Endothelial cell of umbilical vein (primary cell): Measurements from ENCODE around the gene SLC10A4. TPM values are rescaled to one million over a fixed set of nuclear protein-coding genes. Genes with fewer than 3 reads are reported as not detected.

Experiments used
- BruUV-seq: library from RNA; stranded (reverse); fragments of 400-500 nt; replicated peaks from 2 replicates; lab custom pipeline; 2021; lab: Mats Ljungman, UMichigan
- CTCF ChIA-PET: fragments of 300-600, 350-600 bp; sonication (Branson Sonifier 250); formaldehyde crosslinking; loops from one replicate; lab custom pipeline; 2021; ENCODE audit warnings: antibody characterized with exemption, inconsistent platforms; lab: Charles Lee
- POLR2A ChIA-PET: fragments of 300-600, 350-600 bp; sonication (Branson Sonifier 250); formaldehyde crosslinking; loops from one replicate; lab custom pipeline; 2021; ENCODE audit warnings: antibody characterized with exemption, inconsistent platforms; lab: Charles Lee
- DNase-seq: peaks from one replicate; pipeline ENCODE4 v3.0.0-alpha.2; 2011; ENCODE audit warnings: low read depth, low spot score
- FAIRE-seq: peaks from 2 replicates; lab custom pipeline; 2011; peaks lifted over from hg19 to GRCh38; lab: Jason Lieb, UNC
- H2AFZ ChIP-seq: 2 replicates; pipeline ENCODE4 v1.6.0; 2012; ENCODE audit warnings: low read depth, low read length, control low read depth, inconsistent platforms
- H3K27ac ChIP-seq: 2 replicates; pipeline ENCODE4 v1.5.1; 2011; ENCODE audit warnings: low read depth, mild to moderate bottlenecking, control low read depth, low read length, moderate library complexity; ENCODE audit not compliant: insufficient read depth
- H3K27me3 ChIP-seq, 2 experiments: 2 replicates each; pipeline versions ENCODE4 v1.6.0 to v1.6.1; 2011; ENCODE audit warnings: low read length in 2 of 2, mixed read lengths in 1 of 2; ENCODE audit not compliant: control insufficient read depth in 2 of 2, insufficient read depth in 2 of 2
- H3K36me3 ChIP-seq, 2 experiments: 2 replicates in 1 of 2; 3 replicates in 1 of 2; pipeline ENCODE4 v1.5.1; 2011; ENCODE audit warnings: low read length in 2 of 2, mild to moderate bottlenecking in 1 of 2, moderate library complexity in 1 of 2; ENCODE audit not compliant: control insufficient read depth in 2 of 2, insufficient read depth in 2 of 2; ENCODE audit errors: extremely low read depth in 1 of 2
- H3K4me1 ChIP-seq: 3 replicates; pipeline ENCODE4 v1.5.1; 2011; ENCODE audit warnings: mild to moderate bottlenecking, low read length; ENCODE audit not compliant: control insufficient read depth, insufficient read depth; ENCODE audit errors: extremely low read depth
- H3K4me2 ChIP-seq: 2 replicates; pipeline ENCODE4 v1.6.1; 2011; ENCODE audit warnings: low read length, control low read depth, mixed read lengths; ENCODE audit not compliant: insufficient read depth
- H3K4me3 ChIP-seq, 3 experiments: fragments of 200-600 bp in 1 of 3; sonication (generic), shearing (Covaris generic) in 1 of 3; replicated peaks in 1 of 3; 2 replicates each; pipeline ENCODE4 v1.5.1; 2011 to 2016; ENCODE audit warnings: control low read depth in 3 of 3, low read length in 3 of 3, mild to moderate bottlenecking in 2 of 3, inconsistent platforms in 1 of 3, low read depth in 1 of 3, moderate library complexity in 1 of 3; ENCODE audit not compliant: insufficient read depth in 1 of 3
- H3K79me2 ChIP-seq: 2 replicates; pipeline ENCODE4 v1.6.0; 2012; ENCODE audit warnings: low read length, inconsistent platforms; ENCODE audit not compliant: control insufficient read depth, insufficient read depth
- H3K9ac ChIP-seq: replicated peaks from 2 replicates; pipeline ENCODE3; 2011; ENCODE audit warnings: low read length, control low read depth; ENCODE audit not compliant: insufficient read depth; ENCODE audit errors: extremely low read depth
- H3K9me1 ChIP-seq: replicated peaks from 3 replicates; pipeline ENCODE4 v1.6.0; 2011; ENCODE audit warnings: mild to moderate bottlenecking, low read length; ENCODE audit not compliant: control insufficient read depth, insufficient read depth; ENCODE audit errors: extremely low read depth
- H3K9me3 ChIP-seq: replicated peaks from 2 replicates; pipeline ENCODE4 v1.5.1; 2012; ENCODE audit warnings: low read length, inconsistent platforms; ENCODE audit not compliant: control insufficient read depth, insufficient read depth
- H4K20me1 ChIP-seq: replicated peaks from 2 replicates; pipeline ENCODE3; 2011; ENCODE audit warnings: mild to moderate bottlenecking, low read length; ENCODE audit not compliant: control insufficient read depth, insufficient read depth; ENCODE audit errors: extremely low read depth
- CTCF ChIP-seq, 2 donors: IDR thresholded peaks; 1 replicate in 1 of 2; 2 replicates in 1 of 2; pipeline ENCODE4 v1.5.1; 2011; ENCODE audit warnings: low read length in 2 of 2, mild to moderate bottlenecking in 2 of 2, moderate library complexity in 2 of 2, control low read depth in 1 of 2, inconsistent platforms in 1 of 2, low read depth in 1 of 2; ENCODE audit not compliant: insufficient read depth in 1 of 2; ENCODE audit errors: extremely low read depth in 1 of 2
- EZH2 ChIP-seq: IDR thresholded peaks from 2 replicates; pipeline ENCODE4 v1.6.1; 2012; ENCODE audit warnings: borderline replicate concordance, low read depth, mild to moderate bottlenecking, moderate library complexity, low read length, inconsistent platforms; ENCODE audit not compliant: severe bottlenecking
- FOS ChIP-seq: IDR thresholded peaks from 2 replicates; pipeline ENCODE4 v1.6.1; 2011; ENCODE audit warnings: mild to moderate bottlenecking, low read length, moderate library complexity, borderline replicate concordance; ENCODE audit not compliant: insufficient read depth
- GATA2 ChIP-seq: IDR thresholded peaks from 2 replicates; pipeline ENCODE4 v1.7.0; 2011; ENCODE audit warnings: low read depth, mild to moderate bottlenecking, moderate library complexity, mixed read lengths, low read length; ENCODE audit not compliant: insufficient read length, insufficient read depth
- MAX ChIP-seq: IDR thresholded peaks from 2 replicates; pipeline ENCODE4 v1.6.1; 2011; ENCODE audit not compliant: insufficient read depth, insufficient read length
- MYC ChIP-seq: IDR thresholded peaks from one replicate; pipeline ENCODE4 v1.6.1; 2011; ENCODE audit warnings: mild to moderate bottlenecking, low read depth, low read length
- POLR2A ChIP-seq: IDR thresholded peaks from 2 replicates; pipeline ENCODE4 v1.6.1; 2012; ENCODE audit warnings: low read depth, mild to moderate bottlenecking, control low read depth, low read length
- POLR2AphosphoS5 ChIP-seq: IDR thresholded peaks from 2 replicates; pipeline ENCODE4 v1.6.1; 2012; ENCODE audit warnings: low read depth, mild to moderate bottlenecking, control low read depth, low read length, moderate library complexity; ENCODE audit not compliant: insufficient read depth
- dilution Hi-C: fragments of 300-500 bp; cut with MboI; formaldehyde crosslinking; loops from one replicate; pipeline ENCODE4 v1.15.0; 2019; ENCODE audit warnings: low sequenced_read_pairs; ENCODE audit not compliant: extremely low pct_ligation_motif_present
- intact Hi-C: fragments of 100-400 bp; cut with micrococcal nuclease; formaldehyde crosslinking; loops from one replicate; pipeline ENCODE4 v1.10.0; 2022
- polyA plus RNA-seq, 4 experiments: library from polyadenylated mRNA; depleted of rRNA in 3 of 4; stranded (reverse) in 3 of 4; unstranded in 1 of 4; fragments of >200 nt; gene quantifications; 2 replicates each; pipeline versions ENCODE4 v1.2.1 to v1.2.3, GENCODE V29; 2011 to 2012; ENCODE audit warnings: missing spikeins in 1 of 4
- total RNA-seq: library from RNA; stranded (reverse); gene quantifications from 2 replicates; pipeline ENCODE4 v1.2.3, GENCODE V29; 2021

Gene SLC10A4
- total and polyA plus RNA-seq, 2 donors (not counting 3 experiments of a cell fraction or from before 2014, with no cell fraction given), result 0.06 TPM; not detected in 1

- H3K9me3 ChIP-seq, result no peaks in the 10 kb centered on the region
- H3K27me3 ChIP-seq, result peaks cover 9 to 12% of the 10 kb centered on the region in 2 experiments
- no peaks in the 10 kb centered on the region for H3K36me3 ChIP-seq
- ChIA-PET POLR2A (no interaction called here), CTCF (interaction anchor here (1.5 kb wide), 1 partner anchor 26 kb away, joined by 3 read pairs; no protein-coding TSS in a partner anchor)
- H3K9me1 ChIP-seq, result no peaks in the 10 kb centered on the region
- BruUV-seq, result no TSS peak
- dilution Hi-C loops (no loop called here), intact Hi-C loops (no loop called here)
- no peak overlapping the region for H3K9ac ChIP-seq
- no peak for DNase-seq
- no peak for TF ChIP-seq CTCF (IDR thresholded peaks at IDR 0.05; ENCODE audit: extremely low read depth in 1 of 2, insufficient read depth in 1 of 2, low read depth in 1 of 2, low read length in 2 of 2)
- TF ChIP-seq POLR2A, result no peak
- no peak for TF ChIP-seq POLR2AphosphoS5
- TF ChIP-seq EZH2, result no peak
- no peak for TF ChIP-seq MYC
- TF ChIP-seq MAX, result no peak
- no peak for TF ChIP-seq GATA2
- TF ChIP-seq FOS, result no peak
- no peak overlapping the region for H3K4me3 ChIP-seq
- H2AFZ ChIP-seq, result no peak overlapping the region
- H4K20me1 ChIP-seq, result no peaks in the 10 kb centered on the region
- H3K27ac ChIP-seq, result no peak overlapping the region
- no peaks in the 10 kb centered on the region for H3K4me1 ChIP-seq
- no peaks in the 10 kb centered on the region for H3K79me2 ChIP-seq
- FAIRE-seq, result no peak
- no peak overlapping the region for H3K4me2 ChIP-seq
These were observed 10.3 kb upstream of the SLC10A4 start for GRCh38 chr4:48472794-48473193.
